ENCODE measurements around the gene CSNK1A1. TPM values are rescaled to one million over a fixed set of nuclear protein-coding genes. Genes with fewer than 3 reads are reported as not detected.
"Not testable (repeated sequence)": the region's sequence is repeated elsewhere in the genome, so short reads cannot be mapped to it uniquely, and the experiment has no call there.

CSNK1A1 gene
- total RNA-seq, 1 donor from 2014 or later = 224 TPM

- H3K4me3 Mint-ChIP-seq = peak overlapping the region; percentile 34
- TF ChIP-seq, protein P1, sequence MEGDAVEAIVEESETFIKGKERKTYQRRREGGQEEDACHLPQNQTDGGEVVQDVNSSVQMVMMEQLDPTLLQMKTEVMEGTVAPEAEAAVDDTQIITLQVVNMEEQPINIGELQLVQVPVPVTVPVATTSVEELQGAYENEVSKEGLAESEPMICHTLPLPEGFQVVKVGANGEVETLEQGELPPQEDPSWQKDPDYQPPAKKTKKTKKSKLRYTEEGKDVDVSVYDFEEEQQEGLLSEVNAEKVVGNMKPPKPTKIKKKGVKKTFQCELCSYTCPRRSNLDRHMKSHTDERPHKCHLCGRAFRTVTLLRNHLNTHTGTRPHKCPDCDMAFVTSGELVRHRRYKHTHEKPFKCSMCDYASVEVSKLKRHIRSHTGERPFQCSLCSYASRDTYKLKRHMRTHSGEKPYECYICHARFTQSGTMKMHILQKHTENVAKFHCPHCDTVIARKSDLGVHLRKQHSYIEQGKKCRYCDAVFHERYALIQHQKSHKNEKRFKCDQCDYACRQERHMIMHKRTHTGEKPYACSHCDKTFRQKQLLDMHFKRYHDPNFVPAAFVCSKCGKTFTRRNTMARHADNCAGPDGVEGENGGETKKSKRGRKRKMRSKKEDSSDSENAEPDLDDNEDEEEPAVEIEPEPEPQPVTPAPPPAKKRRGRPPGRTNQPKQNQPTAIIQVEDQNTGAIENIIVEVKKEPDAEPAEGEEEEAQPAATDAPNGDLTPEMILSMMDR (conservative IDR thresholded peaks at IDR 0.05) = peak; percentile 17
- H3K27me3 Mint-ChIP-seq = no peaks in the 10 kb centered on the region
- no peaks in the 10 kb centered on the region for H3K9me3 Mint-ChIP-seq
- H3K27ac Mint-ChIP-seq = peak overlapping the region; percentile 90
- H3K36me3 Mint-ChIP-seq = no peaks in the 10 kb centered on the region
- no peak for DNase-seq (ENCODE audit: extremely low spot score, unreplicated experiment)
- peaks cover 55% of the 10 kb centered on the region for H3K4me1 Mint-ChIP-seq (ENCODE audit: unreplicated experiment)
Observed at GRCh38 chr5:149452007-149452664, 99.1 kb downstream of the CSNK1A1 start.

- no peak overlapping the region for H3K4me3 Mint-ChIP-seq
- H3K27me3 Mint-ChIP-seq = no peaks in the 10 kb centered on the region
- DNase-seq (ENCODE audit: extremely low spot score, unreplicated experiment) = no peak
- TF ChIP-seq, protein P1 (conservative IDR thresholded peaks at IDR 0.05) = no peak
- H3K4me1 Mint-ChIP-seq (ENCODE audit: unreplicated experiment) = peaks cover 53% of the 10 kb centered on the region
- no peak overlapping the region for H3K27ac Mint-ChIP-seq
- H3K9me3 Mint-ChIP-seq = no peaks in the 10 kb centered on the region
- no peaks in the 10 kb centered on the region for H3K36me3 Mint-ChIP-seq
Observed at GRCh38 chr5:149450199-149450598, 101.0 kb downstream of the CSNK1A1 start.

- no peak overlapping the region for H3K4me3 Mint-ChIP-seq
- no peak for DNase-seq (ENCODE audit: extremely low spot score, unreplicated experiment)
- H3K4me1 Mint-ChIP-seq (ENCODE audit: unreplicated experiment) = peaks cover 55% of the 10 kb centered on the region
- no peaks in the 10 kb centered on the region for H3K27me3 Mint-ChIP-seq
- H3K36me3 Mint-ChIP-seq = no peaks in the 10 kb centered on the region
- H3K27ac Mint-ChIP-seq = peak overlapping the region; percentile 24
- H3K9me3 Mint-ChIP-seq = no peaks in the 10 kb centered on the region
- TF ChIP-seq, protein P1 (conservative IDR thresholded peaks at IDR 0.05) = peak; percentile 45
Observed at GRCh38 chr5:149448831-149449714, 102.2 kb downstream of the CSNK1A1 start.

GRCh38 chr5:149448431-149448830 is 102.8 kb downstream of the CSNK1A1 start:
- Mint-ChIP-seq H3K27ac (peak overlapping the region; percentile 6), H3K36me3 (no peaks in the 10 kb centered on the region), H3K9me3 (no peaks in the 10 kb centered on the region), H3K4me1 (ENCODE audit: unreplicated experiment) (peaks cover 55% of the 10 kb centered on the region), H3K4me3 (no peak overlapping the region), H3K27me3 (no peaks in the 10 kb centered on the region)
- DNase-seq (ENCODE audit: extremely low spot score, unreplicated experiment) = no peak
- TF ChIP-seq, protein P1 (conservative IDR thresholded peaks at IDR 0.05) = no peak

DNA sequence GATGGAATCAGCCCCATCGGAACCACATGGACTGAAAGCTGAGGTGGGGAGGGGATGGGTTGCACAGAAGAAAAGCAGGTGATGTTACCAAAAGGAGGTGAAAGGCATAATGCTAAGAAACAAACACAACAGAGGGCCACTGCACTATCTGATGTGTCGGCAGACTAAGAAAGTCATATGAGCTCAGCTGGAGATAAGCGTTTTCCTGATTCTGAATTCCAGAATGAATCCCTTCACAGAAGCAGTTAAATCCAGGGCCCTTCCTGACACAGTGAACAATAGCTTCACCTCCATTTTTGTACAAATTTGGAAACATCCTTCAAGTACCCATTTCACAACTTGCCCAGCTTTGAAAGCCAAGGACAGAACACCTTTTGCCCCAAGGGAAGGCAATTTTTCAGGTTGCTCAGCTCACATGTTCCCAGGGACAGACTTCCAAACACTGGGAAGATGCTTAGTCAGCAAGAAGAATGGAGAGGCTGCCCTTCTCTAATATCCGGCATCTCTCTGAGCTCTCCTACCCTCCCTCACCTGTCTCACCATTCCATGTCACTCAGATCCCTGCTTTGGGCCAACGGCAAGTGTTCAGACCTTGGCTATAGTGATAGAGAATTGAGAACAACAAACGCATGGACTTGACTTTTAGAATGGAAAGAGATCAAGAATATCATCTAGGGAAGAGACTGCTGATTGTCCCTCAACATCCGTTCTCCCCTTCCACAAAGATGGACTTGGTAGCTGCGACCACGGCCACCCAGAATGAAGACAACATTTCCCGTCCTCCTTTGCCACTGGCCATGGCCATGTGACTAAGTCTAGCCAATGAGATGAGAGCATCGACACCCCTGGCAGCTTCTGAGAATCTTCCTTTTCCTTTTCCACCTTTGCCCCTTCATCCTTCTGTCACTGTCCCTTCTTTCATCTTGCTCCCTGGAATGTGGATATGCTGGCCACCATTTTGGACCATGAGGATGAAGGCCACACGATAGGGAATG is 103.6 kb downstream of the CSNK1A1 start:
- TF ChIP-seq, protein P1 (conservative IDR thresholded peaks at IDR 0.05) = no peak
- Mint-ChIP-seq H3K27ac (peak overlapping the region; percentile 12), H3K4me1 (ENCODE audit: unreplicated experiment) (peaks cover 55% of the 10 kb centered on the region), H3K4me3 (no peak overlapping the region), H3K36me3 (no peaks in the 10 kb centered on the region), H3K9me3 (no peaks in the 10 kb centered on the region), H3K27me3 (no peaks in the 10 kb centered on the region)
- no peak for DNase-seq (ENCODE audit: extremely low spot score, unreplicated experiment)

- H3K9me3 Mint-ChIP-seq; H3K36me3 Mint-ChIP-seq; H3K27me3 Mint-ChIP-seq; DNase-seq (ENCODE audit: extremely low spot score, unreplicated experiment); H3K4me3 Mint-ChIP-seq: not testable (repeated sequence)
- peaks cover 51% of the 10 kb centered on the region for H3K4me1 Mint-ChIP-seq (ENCODE audit: unreplicated experiment)
- peak overlapping the region; percentile 12 for H3K27ac Mint-ChIP-seq
Observed at GRCh38 chr5:149446794-149447193, 104.4 kb downstream of the CSNK1A1 start.
